Caco-2 (cell line): Measurements from ENCODE around the gene PVALEF. TPM values are rescaled to one million over a fixed set of nuclear protein-coding genes. Genes with fewer than 3 reads are reported as not detected.

Experiments used
- BruUV-seq: library from RNA; stranded (reverse); fragments of 400-500 nt; replicated peaks from 2 replicates; lab custom pipeline; 2021; lab: Mats Ljungman, UMichigan
- CTCF ChIA-PET: fragments of 300-600 bp; sonication (Branson Sonifier 250); formaldehyde crosslinking; loops from one replicate; lab custom pipeline; 2022; ENCODE audit warnings: antibody characterized with exemption; lab: Charles Lee
- POLR2A ChIA-PET: fragments of 300-600 bp; sonication (Branson Sonifier 250); formaldehyde crosslinking; loops from one replicate; lab custom pipeline; 2022; ENCODE audit warnings: antibody characterized with exemption; lab: Charles Lee
- DNase-seq, 2 experiments: peaks; one replicate each; pipeline versions ENCODE4 v3.0.0 to v3.0.0-alpha.2; 2020 to 2022
- H3K27me3 ChIP-seq: replicated peaks from 2 replicates; pipeline ENCODE4 v1.6.0; 2011; ENCODE audit warnings: low read length; ENCODE audit not compliant: control insufficient read depth, insufficient read depth
- H3K36me3 ChIP-seq: 2 replicates; pipeline ENCODE4 v1.5.1; 2011; ENCODE audit warnings: low read length; ENCODE audit not compliant: control insufficient read depth, insufficient read depth
- H3K4me1 ChIP-seq: fragments of 250-450 bp; sonication (Bioruptor Pico); 2 replicates; pipeline ENCODE4 v1.5.1; 2020; ENCODE audit warnings: mild to moderate bottlenecking
- H3K4me3 ChIP-seq: 2 replicates; pipeline ENCODE4 v1.5.1; 2011; ENCODE audit warnings: low read depth, mild to moderate bottlenecking, control low read depth, low read length
- H3K9me3 ChIP-seq: fragments of 250-450 bp; sonication (Bioruptor Pico); 2 replicates; pipeline ENCODE4 v1.5.1; 2020; ENCODE audit warnings: mild to moderate bottlenecking, moderate library complexity
- H3K27ac Mint-ChIP-seq: one replicate; pipeline ENCODE4 v1.8.0; 2022; ENCODE audit warnings: mixed read lengths; ENCODE audit not compliant: unreplicated experiment
- H3K27me3 Mint-ChIP-seq: one replicate; pipeline ENCODE4 v1.8.0; 2022; ENCODE audit warnings: mixed read lengths; ENCODE audit not compliant: insufficient read depth, unreplicated experiment
- H3K36me3 Mint-ChIP-seq: one replicate; pipeline ENCODE4 v1.8.0; 2022; ENCODE audit warnings: mild to moderate bottlenecking, mixed read lengths; ENCODE audit not compliant: insufficient read depth, unreplicated experiment
- H3K4me1 Mint-ChIP-seq: one replicate; pipeline ENCODE4 v1.8.0; 2022; ENCODE audit warnings: low read depth, mixed read lengths; ENCODE audit not compliant: unreplicated experiment
- H3K4me3 Mint-ChIP-seq: one replicate; pipeline ENCODE4 v1.8.0; 2022; ENCODE audit warnings: mild to moderate bottlenecking, moderate library complexity, mixed read lengths; ENCODE audit not compliant: unreplicated experiment
- H3K9me3 Mint-ChIP-seq: one replicate; pipeline ENCODE4 v1.8.0; 2022; ENCODE audit warnings: mixed read lengths; ENCODE audit not compliant: unreplicated experiment
- intact Hi-C: fragments of 100-400 bp; cut with micrococcal nuclease; formaldehyde crosslinking; loops from one replicate; pipeline ENCODE4 v1.10.0; 2022; ENCODE audit not compliant: unreplicated experiment
- total RNA-seq: library from RNA; stranded (reverse); gene quantifications from 2 replicates; pipeline ENCODE4 v1.2.3, GENCODE V29; 2022
- TF ChIP-seq, protein P1 (sequence below), 2 experiments: fragments of 200-600 bp in 1 of 2; IDR thresholded peaks; 1 replicate in 1 of 2; 2 replicates in 1 of 2; pipeline versions ENCODE4 v1.5.1 to v1.8.0; 2011 to 2022; ENCODE audit warnings: antibody characterized with exemption in 1 of 2, control low read depth in 1 of 2, inconsistent platforms in 1 of 2, low read depth in 1 of 2, low read length in 1 of 2, mild to moderate bottlenecking in 1 of 2, moderate library complexity in 1 of 2; ENCODE audit not compliant: insufficient read depth in 1 of 2, severe bottlenecking in 1 of 2, unreplicated experiment in 1 of 2

The PVALEF gene
- total RNA-seq, 1 experiment from 2014 or later, result not detected

- DNase-seq, result no peak
- ChIA-PET POLR2A (no interaction called here), CTCF (no interaction called here)
- no peaks in the 10 kb centered on the region for H3K27me3 ChIP-seq
- TF ChIP-seq, protein P1, sequence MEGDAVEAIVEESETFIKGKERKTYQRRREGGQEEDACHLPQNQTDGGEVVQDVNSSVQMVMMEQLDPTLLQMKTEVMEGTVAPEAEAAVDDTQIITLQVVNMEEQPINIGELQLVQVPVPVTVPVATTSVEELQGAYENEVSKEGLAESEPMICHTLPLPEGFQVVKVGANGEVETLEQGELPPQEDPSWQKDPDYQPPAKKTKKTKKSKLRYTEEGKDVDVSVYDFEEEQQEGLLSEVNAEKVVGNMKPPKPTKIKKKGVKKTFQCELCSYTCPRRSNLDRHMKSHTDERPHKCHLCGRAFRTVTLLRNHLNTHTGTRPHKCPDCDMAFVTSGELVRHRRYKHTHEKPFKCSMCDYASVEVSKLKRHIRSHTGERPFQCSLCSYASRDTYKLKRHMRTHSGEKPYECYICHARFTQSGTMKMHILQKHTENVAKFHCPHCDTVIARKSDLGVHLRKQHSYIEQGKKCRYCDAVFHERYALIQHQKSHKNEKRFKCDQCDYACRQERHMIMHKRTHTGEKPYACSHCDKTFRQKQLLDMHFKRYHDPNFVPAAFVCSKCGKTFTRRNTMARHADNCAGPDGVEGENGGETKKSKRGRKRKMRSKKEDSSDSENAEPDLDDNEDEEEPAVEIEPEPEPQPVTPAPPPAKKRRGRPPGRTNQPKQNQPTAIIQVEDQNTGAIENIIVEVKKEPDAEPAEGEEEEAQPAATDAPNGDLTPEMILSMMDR (IDR thresholded peaks at IDR 0.05; ENCODE audit: insufficient read depth in 1 of 2, low read depth in 1 of 2, low read length in 1 of 2, severe bottlenecking in 1 of 2, unreplicated experiment in 1 of 2), result no peak
- Mint-ChIP-seq H3K27me3 (no peaks in the 10 kb centered on the region), H3K9me3 (no peaks in the 10 kb centered on the region), H3K4me1 (no peaks in the 10 kb centered on the region), H3K4me3 (no peak overlapping the region), H3K36me3 (no peaks in the 10 kb centered on the region), H3K27ac (no peak overlapping the region)
- intact Hi-C loops, result no loop called here
- no TSS peak for BruUV-seq
- no peaks in the 10 kb centered on the region for H3K36me3 ChIP-seq
- H3K4me3 ChIP-seq, result no peak overlapping the region
- no peaks in the 10 kb centered on the region for H3K9me3 ChIP-seq
- no peaks in the 10 kb centered on the region for H3K4me1 ChIP-seq
These were observed 19.2 kb downstream of the PVALEF start for GRCh38 chr17:81184555-81184954.

DNA sequence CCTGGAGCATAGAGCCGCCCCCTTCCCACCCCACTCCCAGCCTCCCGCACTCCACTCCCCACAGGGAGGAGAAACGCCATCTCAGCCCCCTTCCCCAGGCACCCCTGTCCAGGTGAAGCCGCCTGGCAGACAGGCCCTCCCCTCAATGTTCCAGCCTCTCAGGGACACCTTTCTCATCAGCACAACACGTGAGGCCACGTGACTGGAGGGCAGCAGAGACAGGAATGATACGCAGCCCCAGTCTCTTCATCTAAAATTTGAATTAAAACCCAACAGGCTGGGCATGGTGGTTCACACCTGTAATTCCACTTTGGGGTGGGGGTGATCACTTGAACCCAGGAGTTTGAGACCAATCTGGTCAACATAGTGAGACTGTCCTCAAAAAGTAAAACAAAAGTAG, 20.9 kb downstream of the PVALEF start:
- DNase-seq, result no peak
- intact Hi-C loops, result no loop called here
- Histone ChIP-seq H3K4me1 (no peaks in the 10 kb centered on the region), H3K27me3 (no peaks in the 10 kb centered on the region), H3K4me3 (no peak overlapping the region), H3K36me3 (no peaks in the 10 kb centered on the region; the same call in 1 of the 2 replicates), H3K9me3 (no peaks in the 10 kb centered on the region)
- TF ChIP-seq, protein P1 (IDR thresholded peaks at IDR 0.05; ENCODE audit: insufficient read depth in 1 of 2, low read depth in 1 of 2, low read length in 1 of 2, severe bottlenecking in 1 of 2, unreplicated experiment in 1 of 2), result no peak
- no TSS peak for BruUV-seq
- Mint-ChIP-seq H3K36me3 (no peaks in the 10 kb centered on the region), H3K4me1 (no peaks in the 10 kb centered on the region), H3K27me3 (no peaks in the 10 kb centered on the region), H3K27ac (no peak overlapping the region), H3K4me3 (no peak overlapping the region), H3K9me3 (no peaks in the 10 kb centered on the region)
- POLR2A ChIA-PET, result no interaction called here
- CTCF ChIA-PET, result no interaction called here

DNA sequence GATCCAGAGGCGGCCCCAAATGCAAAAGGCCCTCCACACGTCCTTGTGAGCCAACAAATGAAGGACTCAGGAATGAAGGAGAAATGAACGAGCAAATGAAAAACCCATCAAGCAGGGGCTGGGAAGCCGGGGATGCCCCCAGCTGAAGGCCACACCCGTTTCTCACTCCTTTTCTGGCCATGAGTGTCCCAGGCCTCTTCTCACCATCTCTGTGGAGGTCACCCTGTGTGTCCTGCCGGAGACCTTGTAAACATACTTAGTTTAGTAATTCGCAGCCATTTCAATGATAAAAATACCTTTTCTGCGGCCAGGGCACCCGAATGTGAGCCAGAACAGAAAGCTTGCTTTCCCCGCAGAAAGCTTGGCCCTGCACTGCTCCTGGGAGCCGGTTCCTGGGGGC, 21.8 kb downstream of the PVALEF start:
- no peak overlapping the region for H3K27ac Mint-ChIP-seq
- TF ChIP-seq, protein P1 (IDR thresholded peaks at IDR 0.05; ENCODE audit: insufficient read depth in 1 of 2, low read depth in 1 of 2, low read length in 1 of 2, severe bottlenecking in 1 of 2, unreplicated experiment in 1 of 2), result no peak
- no peak for DNase-seq
- H3K4me1 ChIP-seq, result no peaks in the 10 kb centered on the region
- H3K36me3 Mint-ChIP-seq, result no peaks in the 10 kb centered on the region
- ChIA-PET CTCF (no interaction called here), POLR2A (no interaction called here)
- intact Hi-C loops, result no loop called here
- H3K4me3 ChIP-seq, result no peak overlapping the region
- H3K27me3 ChIP-seq, result no peaks in the 10 kb centered on the region
- H3K9me3 ChIP-seq, result no peaks in the 10 kb centered on the region
- no peaks in the 10 kb centered on the region for H3K27me3 Mint-ChIP-seq
- no TSS peak for BruUV-seq
- H3K4me3 Mint-ChIP-seq, result no peak overlapping the region
- no peaks in the 10 kb centered on the region for H3K4me1 Mint-ChIP-seq
- H3K36me3 ChIP-seq, result no peaks in the 10 kb centered on the region; the same call in 1 of the 2 replicates
- no peaks in the 10 kb centered on the region for H3K9me3 Mint-ChIP-seq
